B cell (primary cell): ENCODE data around the gene TULP1. TPM values are rescaled to one million over a fixed set of nuclear protein-coding genes. Genes with fewer than 3 reads are reported as not detected.

Experiments
- ATAC-seq: fragments of 200-7000 bp; cut with Tn5 transposase; one replicate; pipeline ENCODE4 v1.10.0; 2021; ENCODE audit warnings: low read depth, mild to moderate bottlenecking, moderate number of reproducible peaks, moderate library complexity
- CTCF ChIA-PET: fragments of 350-600 bp; sonication (Branson Sonifier 250); formaldehyde crosslinking; loops from one replicate; lab custom pipeline; 2021; ENCODE audit warnings: antibody characterized with exemption, inconsistent platforms; lab: Charles Lee
- POLR2A ChIA-PET: fragments of 350-600 bp; sonication (Branson Sonifier 250); formaldehyde crosslinking; loops from one replicate; lab custom pipeline; 2021; ENCODE audit warnings: antibody characterized with exemption; lab: Charles Lee
- DNase-seq: peaks from one replicate; pipeline ENCODE4 v3.0.0; 2013
- H2AFZ ChIP-seq: 2 replicates; pipeline ENCODE4 v1.6.1; 2012; ENCODE audit warnings: mild to moderate bottlenecking, low read depth, low read length; ENCODE audit not compliant: insufficient read depth, poor library complexity, severe bottlenecking
- H3K27ac ChIP-seq, 2 donors: 1 replicate in 1 of 2; 2 replicates in 1 of 2; pipeline ENCODE4 v1.5.1; 2012 to 2013; ENCODE audit warnings: low read length in 2 of 2, mild to moderate bottlenecking in 2 of 2, moderate library complexity in 1 of 2
- H3K27me3 ChIP-seq, 4 experiments: fragments of 200-600 bp in 1 of 4; sonication (generic) in 1 of 4; replicated peaks in 1 of 4; 1 replicate in 2 of 4; 2 replicates in 2 of 4; pipeline versions ENCODE4 v1.6.1 to v1.7.0; 2013 to 2016; ENCODE audit warnings: low read length in 3 of 4, mild to moderate bottlenecking in 2 of 4, mixed read lengths in 1 of 4, moderate library complexity in 1 of 4; ENCODE audit not compliant: insufficient read depth in 4 of 4, control insufficient read depth in 3 of 4; ENCODE audit errors: control extremely low read depth in 1 of 4
- H3K36me3 ChIP-seq, 2 experiments: replicated peaks in 1 of 2; 1 replicate in 1 of 2; 2 replicates in 1 of 2; pipeline versions ENCODE4 v1.6.1 to v1.7.1; 2013; ENCODE audit warnings: low read length in 1 of 2; ENCODE audit not compliant: insufficient read depth in 2 of 2, control insufficient read depth in 1 of 2; ENCODE audit errors: control extremely low read depth in 1 of 2, extremely low read depth in 1 of 2
- H3K4me1 ChIP-seq, 2 donors: fragments of 200-600 bp in 1 of 2; sonication (generic) in 1 of 2; 1 replicate in 1 of 2; 2 replicates in 1 of 2; pipeline versions ENCODE4 v1.5.1 to v1.6.1; 2013 to 2017; ENCODE audit warnings: low read length in 2 of 2; ENCODE audit not compliant: control insufficient read depth in 2 of 2, insufficient read depth in 2 of 2
- H3K4me2 ChIP-seq: replicated peaks from 2 replicates; pipeline ENCODE3; 2012; ENCODE audit warnings: mild to moderate bottlenecking, low read depth, low read length; ENCODE audit not compliant: poor library complexity, severe bottlenecking
- H3K4me3 ChIP-seq, 5 experiments: fragments of 200-600 bp in 1 of 5; sonication (generic) in 1 of 5; 1 replicate in 3 of 5; 2 replicates in 2 of 5; pipeline versions ENCODE4 v1.5.1 to v1.7.0; 2011 to 2016; ENCODE audit warnings: low read length in 4 of 5, mild to moderate bottlenecking in 4 of 5, low read depth in 2 of 5, control low read depth in 1 of 5, moderate library complexity in 1 of 5; ENCODE audit not compliant: insufficient read depth in 1 of 5; ENCODE audit errors: control extremely low read depth in 1 of 5, extremely low read depth in 1 of 5
- H3K79me2 ChIP-seq: fragments of 200-600 bp; sonication (generic); one replicate; pipeline ENCODE4 v1.6.0; 2016; ENCODE audit warnings: low read length; ENCODE audit not compliant: control insufficient read depth, insufficient read depth
- H3K9ac ChIP-seq: fragments of 200-600 bp; sonication (generic); 2 replicates; pipeline ENCODE4 v1.6.1; 2017; ENCODE audit warnings: mild to moderate bottlenecking, low read length, moderate library complexity
- H3K9me3 ChIP-seq, 3 donors: one replicate each; pipeline versions ENCODE4 v1.6.1 to v1.7.1; 2013; ENCODE audit warnings: low read length in 2 of 3; ENCODE audit not compliant: control insufficient read depth in 2 of 3, insufficient read depth in 1 of 3; ENCODE audit errors: control extremely low read depth in 1 of 3
- H4K20me1 ChIP-seq: 2 replicates; pipeline ENCODE4 v1.6.0; 2012; ENCODE audit warnings: mild to moderate bottlenecking, low read length; ENCODE audit not compliant: insufficient read depth, control insufficient read depth, poor library complexity, severe bottlenecking
- H3K27ac Mint-ChIP-seq: one replicate; pipeline ENCODE4 v1.8.0; 2021; ENCODE audit warnings: mixed read lengths
- H3K27me3 Mint-ChIP-seq: one replicate; pipeline ENCODE4 v1.8.0; 2021; ENCODE audit warnings: mixed read lengths
- H3K4me1 Mint-ChIP-seq: one replicate; pipeline ENCODE4 v1.8.0; 2021; ENCODE audit warnings: mixed read lengths
- H3K4me3 Mint-ChIP-seq: one replicate; pipeline ENCODE4 v1.8.0; 2021; ENCODE audit warnings: mixed read lengths
- H3K9me3 Mint-ChIP-seq: one replicate; pipeline ENCODE4 v1.8.0; 2022; ENCODE audit warnings: mixed read lengths; ENCODE audit not compliant: insufficient read depth
- EZH2 ChIP-seq: IDR thresholded peaks from 2 replicates; pipeline ENCODE4 v1.6.1; 2012; ENCODE audit warnings: borderline replicate concordance, low read depth, mild to moderate bottlenecking, moderate library complexity, low read length; ENCODE audit not compliant: insufficient read depth, poor library complexity, severe bottlenecking
- WGBS: methylation state at CpG from one replicate; pipeline ENCODE4 v1.1.5; 2013; ENCODE audit warnings: missing lambda C conversion rate; ENCODE audit not compliant: insufficient coverage; 5-methylcytosine and 5-hydroxymethylcytosine counted together
- intact Hi-C: fragments of 100-400 bp; cut with micrococcal nuclease; formaldehyde crosslinking; loops from one replicate; pipeline ENCODE4 v1.10.0; 2022
- polyA plus RNA-seq: library from polyadenylated mRNA; depleted of rRNA; stranded (reverse); fragments of >200 nt; gene quantifications from 2 replicates; pipeline ENCODE4 v1.2.3, GENCODE V29; 2012
- total RNA-seq, 2 donors: library from RNA; stranded (reverse); fragments of 120-200 nt in 1 of 2; gene quantifications; 1 replicate in 1 of 2; 2 replicates in 1 of 2; pipeline versions ENCODE4 v1.2.3 to v1.2.4, GENCODE V29; 2013 to 2022
- TF ChIP-seq, protein P1 (sequence below): fragments of 200-600 bp; IDR thresholded peaks from one replicate; pipeline ENCODE4 v1.8.0; 2022; ENCODE audit warnings: antibody characterized with exemption, mild to moderate bottlenecking

Gene TULP1
- total and polyA plus RNA-seq, 2 donors (not counting 1 experiment from before 2014, with no cell fraction given), result not detected

DNA sequence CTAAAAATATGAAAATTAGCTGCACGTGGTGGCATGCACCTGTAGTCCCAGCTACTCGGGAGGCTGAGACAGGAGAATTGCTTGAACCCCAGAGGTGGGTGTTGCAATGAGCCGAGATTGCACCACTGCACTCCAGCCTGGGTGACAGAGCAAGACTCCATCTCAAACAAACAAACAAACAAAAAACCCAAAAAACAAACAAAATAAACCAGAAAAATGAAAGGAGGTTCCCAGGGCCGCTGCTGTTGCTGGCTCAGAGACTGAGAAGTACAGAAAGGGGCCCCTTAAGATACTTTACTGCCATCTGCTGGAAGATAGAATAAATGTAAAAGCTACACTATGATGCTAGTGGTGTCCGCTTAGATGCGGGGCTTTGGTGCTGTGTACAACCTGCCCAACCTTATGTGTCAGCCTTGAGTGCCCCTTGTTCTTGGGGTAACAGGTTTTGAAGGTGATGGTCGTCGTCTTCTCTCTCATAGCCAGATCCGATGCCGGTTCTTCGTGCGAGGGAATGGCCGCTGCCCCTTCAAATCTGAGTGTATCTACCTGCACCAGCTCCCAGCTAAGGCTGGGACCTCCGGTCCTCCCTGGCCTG is 63.3 kb downstream of the TULP1 start:
- no peaks in the 10 kb centered on the region for H3K27me3 ChIP-seq
- intact Hi-C loops, result loop anchor here (1.0 kb wide), 2 partner anchors 107 to 152 kb away; partner anchors contain the start of genes DEF6 and PPARD
- H3K4me2 ChIP-seq, result no peak overlapping the region
- WGBS, result 45% methylated on average over 12 of the region's 14 CpGs
- TF ChIP-seq EZH2, result no peak
- TF ChIP-seq, protein P1, sequence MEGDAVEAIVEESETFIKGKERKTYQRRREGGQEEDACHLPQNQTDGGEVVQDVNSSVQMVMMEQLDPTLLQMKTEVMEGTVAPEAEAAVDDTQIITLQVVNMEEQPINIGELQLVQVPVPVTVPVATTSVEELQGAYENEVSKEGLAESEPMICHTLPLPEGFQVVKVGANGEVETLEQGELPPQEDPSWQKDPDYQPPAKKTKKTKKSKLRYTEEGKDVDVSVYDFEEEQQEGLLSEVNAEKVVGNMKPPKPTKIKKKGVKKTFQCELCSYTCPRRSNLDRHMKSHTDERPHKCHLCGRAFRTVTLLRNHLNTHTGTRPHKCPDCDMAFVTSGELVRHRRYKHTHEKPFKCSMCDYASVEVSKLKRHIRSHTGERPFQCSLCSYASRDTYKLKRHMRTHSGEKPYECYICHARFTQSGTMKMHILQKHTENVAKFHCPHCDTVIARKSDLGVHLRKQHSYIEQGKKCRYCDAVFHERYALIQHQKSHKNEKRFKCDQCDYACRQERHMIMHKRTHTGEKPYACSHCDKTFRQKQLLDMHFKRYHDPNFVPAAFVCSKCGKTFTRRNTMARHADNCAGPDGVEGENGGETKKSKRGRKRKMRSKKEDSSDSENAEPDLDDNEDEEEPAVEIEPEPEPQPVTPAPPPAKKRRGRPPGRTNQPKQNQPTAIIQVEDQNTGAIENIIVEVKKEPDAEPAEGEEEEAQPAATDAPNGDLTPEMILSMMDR, result peak; percentile 81
- no peaks in the 10 kb centered on the region for H3K79me2 ChIP-seq
- ATAC-seq, result peak; percentile 29
- POLR2A ChIA-PET, result interaction anchor here (0.7 to 1.3 kb wide), 4 partner anchors 101 to 190 kb away, joined by 3 to 21 read pairs (median 4); partner anchors contain the start of genes PPARD and ZNF76
- peaks cover 14 to 21% of the 10 kb centered on the region in 2 donors for H3K4me1 ChIP-seq
- no peaks in the 10 kb centered on the region for H3K9me3 Mint-ChIP-seq
- no peak overlapping the region for H3K27ac Mint-ChIP-seq
- no peaks in the 10 kb centered on the region for H3K27me3 Mint-ChIP-seq
- H3K36me3 ChIP-seq, result no peaks in the 10 kb centered on the region
- H3K4me3 Mint-ChIP-seq, result no peak overlapping the region
- peak; percentile 83 for DNase-seq
- CTCF ChIA-PET, result interaction anchor here (0.7 to 11.4 kb wide), 26 partner anchors 11 to 287 kb away, joined by 3 to 205 read pairs (median 4); partner anchors contain the start of genes DEF6, PPARD and RPL10A
- H4K20me1 ChIP-seq, result peaks cover 8% of the 10 kb centered on the region
- peaks cover 29% of the 10 kb centered on the region for H3K4me1 Mint-ChIP-seq
- H3K4me3 ChIP-seq, result no peak overlapping the region
- H2AFZ ChIP-seq, result peak overlapping the region; percentile 35
- H3K9ac ChIP-seq, result no peak overlapping the region
- H3K27ac ChIP-seq, result no peak overlapping the region
- H3K9me3 ChIP-seq, result no peaks in the 10 kb centered on the region

DNA sequence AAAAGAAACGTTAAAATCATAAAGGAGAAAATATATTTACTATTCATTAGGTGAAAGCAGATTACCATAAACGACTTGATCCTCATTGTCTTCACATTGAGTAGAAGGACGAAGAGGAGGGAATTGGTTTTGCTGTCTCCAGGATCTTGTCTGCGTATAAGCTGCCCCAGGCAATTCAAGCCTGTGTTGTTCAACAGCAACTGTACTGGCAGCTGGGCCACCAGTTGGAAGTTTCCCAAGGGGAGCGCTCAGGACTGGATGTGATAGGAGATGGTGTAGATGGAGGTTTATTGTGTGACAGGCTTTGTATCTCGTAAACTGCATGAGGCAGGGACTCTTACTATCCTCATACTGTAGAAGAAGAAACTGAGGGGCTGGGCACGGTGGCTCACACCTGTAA is 64.5 kb downstream of the TULP1 start:
- Histone ChIP-seq H3K4me3 (no peak overlapping the region), H3K9ac (no peak overlapping the region), H3K27me3 (no peaks in the 10 kb centered on the region), H3K9me3 (no peaks in the 10 kb centered on the region), H3K79me2 (no peaks in the 10 kb centered on the region), H3K36me3 (no peaks in the 10 kb centered on the region), H3K4me1 (peaks cover 11 to 19% of the 10 kb centered on the region in 2 donors), H2AFZ (no peak overlapping the region), H3K4me2 (no peak overlapping the region), H4K20me1 (no peaks in the 10 kb centered on the region), H3K27ac (no peak overlapping the region)
- no peak overlapping the region for H3K4me3 Mint-ChIP-seq
- no peak overlapping the region for H3K27ac Mint-ChIP-seq
- WGBS, result 89% methylated on average over 3 of the region's 7 CpGs
- no peak for ATAC-seq
- no peaks in the 10 kb centered on the region for H3K9me3 Mint-ChIP-seq
- POLR2A ChIA-PET, result no interaction called here
- CTCF ChIA-PET, result interaction anchor here (1.0 to 11.4 kb wide), 15 partner anchors 11 to 159 kb away, joined by 3 to 205 read pairs (median 8); partner anchors contain the start of genes DEF6, PPARD and RPL10A
- no peaks in the 10 kb centered on the region for H3K27me3 Mint-ChIP-seq
- H3K4me1 Mint-ChIP-seq, result peaks cover 22% of the 10 kb centered on the region
- no peak for DNase-seq
- TF ChIP-seq, protein P1, result no peak
- TF ChIP-seq EZH2, result no peak
- intact Hi-C loops, result no loop called here
